Breast epithelium (tissue), 3 donors: ENCODE data around the gene LEP.
"Not testable (repeated sequence)": the region's sequence is repeated elsewhere in the genome, so short reads cannot be mapped to it uniquely, and the experiment has no call there.

Experiments
- POLR2A ChIP-seq: fragments of 450-650 bp; IDR thresholded peaks from one replicate; pipeline ENCODE4 v1.6.1; 2016; ENCODE audit warnings: antibody characterized with exemption, mild to moderate bottlenecking, moderate library complexity
- POLR2AphosphoS5 ChIP-seq, 3 donors: sonication (generic); formaldehyde crosslinking; IDR thresholded peaks; one replicate each; pipeline ENCODE4 v1.6.1; 2017; ENCODE audit warnings: antibody characterized with exemption in 3 of 3

DNA sequence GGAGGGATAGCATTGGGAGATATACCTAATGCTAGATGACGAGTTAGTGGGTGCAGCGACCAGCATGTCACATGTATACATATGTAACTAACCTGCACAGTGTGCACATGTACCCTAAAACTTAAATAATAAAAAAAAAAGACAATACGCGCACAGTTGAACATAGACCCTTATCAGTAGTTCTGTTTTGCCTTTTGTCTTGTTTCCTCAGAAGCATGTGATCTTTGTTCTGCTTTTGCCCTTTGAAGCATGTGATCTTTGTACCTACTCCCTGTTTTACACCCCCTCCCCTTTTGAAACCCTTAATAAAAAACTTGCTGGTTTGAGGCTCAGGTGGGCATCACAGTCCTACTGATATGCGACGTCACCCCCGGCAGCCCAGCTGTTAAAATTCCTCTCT, 56.9 kb downstream of the LEP start:
- TF ChIP-seq POLR2AphosphoS5 (IDR thresholded peaks at IDR 0.05); POLR2A: not testable (repeated sequence)
